ENCODE results near the gene SV2A.

DNA sequence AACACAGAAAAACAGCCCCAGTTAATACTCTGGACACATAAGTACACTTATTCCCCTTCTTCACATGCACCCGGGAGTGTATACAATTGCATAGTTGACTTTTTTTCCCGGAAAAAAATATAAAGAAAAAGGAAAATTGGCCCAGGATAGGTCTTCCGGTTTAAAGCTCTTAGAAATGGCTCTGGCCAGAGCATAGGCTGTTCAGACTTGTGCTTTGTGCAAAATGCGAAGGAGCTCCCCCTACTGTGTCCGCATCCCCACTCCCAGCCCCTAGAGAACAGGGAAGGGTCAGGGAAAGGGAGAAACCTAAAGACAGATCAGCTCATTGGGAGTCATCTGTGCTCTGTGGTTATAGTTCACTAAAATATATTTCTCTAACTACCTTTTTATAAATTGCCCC, 24.6 kb upstream of the SV2A start:
- TF ChIP-seq, protein P1, sequence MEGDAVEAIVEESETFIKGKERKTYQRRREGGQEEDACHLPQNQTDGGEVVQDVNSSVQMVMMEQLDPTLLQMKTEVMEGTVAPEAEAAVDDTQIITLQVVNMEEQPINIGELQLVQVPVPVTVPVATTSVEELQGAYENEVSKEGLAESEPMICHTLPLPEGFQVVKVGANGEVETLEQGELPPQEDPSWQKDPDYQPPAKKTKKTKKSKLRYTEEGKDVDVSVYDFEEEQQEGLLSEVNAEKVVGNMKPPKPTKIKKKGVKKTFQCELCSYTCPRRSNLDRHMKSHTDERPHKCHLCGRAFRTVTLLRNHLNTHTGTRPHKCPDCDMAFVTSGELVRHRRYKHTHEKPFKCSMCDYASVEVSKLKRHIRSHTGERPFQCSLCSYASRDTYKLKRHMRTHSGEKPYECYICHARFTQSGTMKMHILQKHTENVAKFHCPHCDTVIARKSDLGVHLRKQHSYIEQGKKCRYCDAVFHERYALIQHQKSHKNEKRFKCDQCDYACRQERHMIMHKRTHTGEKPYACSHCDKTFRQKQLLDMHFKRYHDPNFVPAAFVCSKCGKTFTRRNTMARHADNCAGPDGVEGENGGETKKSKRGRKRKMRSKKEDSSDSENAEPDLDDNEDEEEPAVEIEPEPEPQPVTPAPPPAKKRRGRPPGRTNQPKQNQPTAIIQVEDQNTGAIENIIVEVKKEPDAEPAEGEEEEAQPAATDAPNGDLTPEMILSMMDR (tag by site-specific recombination; IDR thresholded peaks at IDR 0.05), result no peak
- TF ChIP-seq, protein P2, sequence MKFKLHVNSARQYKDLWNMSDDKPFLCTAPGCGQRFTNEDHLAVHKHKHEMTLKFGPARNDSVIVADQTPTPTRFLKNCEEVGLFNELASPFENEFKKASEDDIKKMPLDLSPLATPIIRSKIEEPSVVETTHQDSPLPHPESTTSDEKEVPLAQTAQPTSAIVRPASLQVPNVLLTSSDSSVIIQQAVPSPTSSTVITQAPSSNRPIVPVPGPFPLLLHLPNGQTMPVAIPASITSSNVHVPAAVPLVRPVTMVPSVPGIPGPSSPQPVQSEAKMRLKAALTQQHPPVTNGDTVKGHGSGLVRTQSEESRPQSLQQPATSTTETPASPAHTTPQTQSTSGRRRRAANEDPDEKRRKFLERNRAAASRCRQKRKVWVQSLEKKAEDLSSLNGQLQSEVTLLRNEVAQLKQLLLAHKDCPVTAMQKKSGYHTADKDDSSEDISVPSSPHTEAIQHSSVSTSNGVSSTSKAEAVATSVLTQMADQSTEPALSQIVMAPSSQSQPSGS (tag by site-specific recombination; IDR thresholded peaks at IDR 0.05; ENCODE audit: low read depth), result no peak
- TF ChIP-seq ZNF274 (IDR thresholded peaks at IDR 0.05; ENCODE audit: low read length), result no peak
- TF ChIP-seq ZNF274 (tag by site-specific recombination; IDR thresholded peaks at IDR 0.05; ENCODE audit: borderline replicate concordance), result no peak
- TF ChIP-seq ZNF747 (tag by site-specific recombination; IDR thresholded peaks at IDR 0.05), result no peak
- TF ChIP-seq ZEB2 (tag by site-specific recombination; IDR thresholded peaks at IDR 0.05), result no peak
- TF ChIP-seq ZNF791 (tag by site-specific recombination; IDR thresholded peaks at IDR 0.05), result no peak
- no peak for TF ChIP-seq ZNF138 (tag by site-specific recombination; IDR thresholded peaks at IDR 0.05; ENCODE audit: borderline replicate concordance)
